Non-pigmented ciliary epithelial cell (primary cell): Measurements from ENCODE around the gene ATXN7.

ENCODE experiments used
- DNase-seq: peaks from one replicate; pipeline ENCODE4 v3.0.0-alpha.2; 2010; ENCODE audit warnings: low read depth

The ATXN7 gene

GRCh38 chr3:64022451-64023186 lies 159.0 kb downstream of the ATXN7 start:
- no peak for DNase-seq

- no peak for DNase-seq
These were observed 159.7 kb downstream of the ATXN7 start, which contains the start of gene PSMD6 for GRCh38 chr3:64023187-64023860. TSS of gene PSMD6 (minus strand) at chr3:64023494. CDS start at chr3:64023419, 75 bp downstream.

GRCh38 chr3:64023861-64024223 lies 160.2 kb downstream of the ATXN7 start:
- DNase-seq = no peak

GRCh38 chr3:64026346-64026745 lies 162.7 kb downstream of the ATXN7 start:
- no peak for DNase-seq

- DNase-seq = no peak
These were observed 164.0 kb downstream of the ATXN7 start for GRCh38 chr3:64027658-64028057.

GRCh38 chr3:64028754-64029153 lies 165.1 kb downstream of the ATXN7 start:
- DNase-seq = no peak

- DNase-seq = no peak
These were observed 165.6 kb downstream of the ATXN7 start for GRCh38 chr3:64029287-64029686.

GRCh38 chr3:64030741-64031140 lies 167.1 kb downstream of the ATXN7 start:
- no peak for DNase-seq

GRCh38 chr3:64031540-64032508 lies 168.2 kb downstream of the ATXN7 start:
- DNase-seq = no peak

- DNase-seq = no peak
These were observed 169.4 kb downstream of the ATXN7 start for GRCh38 chr3:64033069-64033468.

GRCh38 chr3:64037084-64037483 lies 173.4 kb downstream of the ATXN7 start:
- DNase-seq = no peak

- no peak for DNase-seq
These were observed 174.6 kb downstream of the ATXN7 start for GRCh38 chr3:64038253-64038767.

GRCh38 chr3:64039332-64039731 lies 175.7 kb downstream of the ATXN7 start:
- DNase-seq = no peak

GRCh38 chr3:64039981-64040733 lies 176.5 kb downstream of the ATXN7 start:
- no peak for DNase-seq

- no peak for DNase-seq
These were observed 179.3 kb downstream of the ATXN7 start for GRCh38 chr3:64042952-64043351.

GRCh38 chr3:64046592-64046991 lies 182.9 kb downstream of the ATXN7 start:
- DNase-seq = no peak

- DNase-seq = no peak
These were observed 183.4 kb downstream of the ATXN7 start for GRCh38 chr3:64046996-64047594.

GRCh38 chr3:64047787-64048186 lies 184.1 kb downstream of the ATXN7 start:
- DNase-seq = no peak

GRCh38 chr3:64048631-64049061 lies 185.0 kb downstream of the ATXN7 start:
- DNase-seq = no peak

- DNase-seq = no peak
These were observed 185.5 kb downstream of the ATXN7 start for GRCh38 chr3:64049136-64049535.

GRCh38 chr3:64049832-64050231 lies 186.2 kb downstream of the ATXN7 start:
- DNase-seq = no peak
